ENCODE results near the gene TMBIM6. TPM values are rescaled to one million over a fixed set of nuclear protein-coding genes. Genes with fewer than 3 reads are reported as not detected.
"Not testable (repeated sequence)": the region's sequence is repeated elsewhere in the genome, so short reads cannot be mapped to it uniquely, and the experiment has no call there.

Gene TMBIM6
- total and polyA plus RNA-seq, 2 donors from 2014 or later, result 644 to 724 TPM

DNA sequence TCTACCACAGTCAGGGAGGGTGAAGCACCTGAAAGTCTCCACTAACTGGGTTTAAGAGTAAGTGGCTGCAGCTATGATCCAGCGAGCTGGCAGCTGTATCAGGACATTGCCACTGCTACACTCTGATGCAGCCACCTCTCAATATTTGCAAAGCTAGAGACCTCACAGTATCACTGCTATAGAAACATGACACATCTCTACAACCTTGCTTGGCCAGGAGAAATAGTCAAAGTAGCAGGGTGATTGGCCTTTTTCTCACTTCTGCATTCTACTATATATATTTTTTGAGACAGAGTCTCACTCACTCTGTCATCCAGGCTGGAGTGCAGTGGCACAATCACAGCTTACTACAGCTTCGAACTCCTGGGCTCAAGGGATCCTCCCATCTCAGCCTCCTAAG lies 24.8 kb upstream of the TMBIM6 start:
- no peak overlapping the region for H3K4me3 ChIP-seq (ENCODE audit: low read length in 3 of 3)
- no peak overlapping the region for H3K27ac ChIP-seq (ENCODE audit: low read depth in 2 of 2, low read length in 2 of 2)
- no peaks in the 10 kb centered on the region for H3K36me3 ChIP-seq (ENCODE audit: control insufficient read depth in 2 of 3, insufficient read depth in 3 of 3, low read length in 3 of 3)
- DNase-seq (no peak), FAIRE-seq (no peak)
- H3K27me3 ChIP-seq (ENCODE audit: control insufficient read depth, insufficient read depth, low read length), result no peaks in the 10 kb centered on the region
- no peaks in the 10 kb centered on the region for H3K9me3 ChIP-seq (ENCODE audit: control insufficient read depth in 2 of 3, insufficient read depth in 1 of 3, low read length in 3 of 3)
- H3K4me1 ChIP-seq (ENCODE audit: control insufficient read depth in 2 of 3, insufficient read depth in 2 of 3, low read depth in 1 of 3, low read length in 3 of 3), result no peaks in the 10 kb centered on the region
- intact Hi-C loops (cut with DNase I), result no loop called here
- H3K9ac ChIP-seq (ENCODE audit: low read length in 3 of 3), result no peak overlapping the region
- TF ChIP-seq, protein P1, sequence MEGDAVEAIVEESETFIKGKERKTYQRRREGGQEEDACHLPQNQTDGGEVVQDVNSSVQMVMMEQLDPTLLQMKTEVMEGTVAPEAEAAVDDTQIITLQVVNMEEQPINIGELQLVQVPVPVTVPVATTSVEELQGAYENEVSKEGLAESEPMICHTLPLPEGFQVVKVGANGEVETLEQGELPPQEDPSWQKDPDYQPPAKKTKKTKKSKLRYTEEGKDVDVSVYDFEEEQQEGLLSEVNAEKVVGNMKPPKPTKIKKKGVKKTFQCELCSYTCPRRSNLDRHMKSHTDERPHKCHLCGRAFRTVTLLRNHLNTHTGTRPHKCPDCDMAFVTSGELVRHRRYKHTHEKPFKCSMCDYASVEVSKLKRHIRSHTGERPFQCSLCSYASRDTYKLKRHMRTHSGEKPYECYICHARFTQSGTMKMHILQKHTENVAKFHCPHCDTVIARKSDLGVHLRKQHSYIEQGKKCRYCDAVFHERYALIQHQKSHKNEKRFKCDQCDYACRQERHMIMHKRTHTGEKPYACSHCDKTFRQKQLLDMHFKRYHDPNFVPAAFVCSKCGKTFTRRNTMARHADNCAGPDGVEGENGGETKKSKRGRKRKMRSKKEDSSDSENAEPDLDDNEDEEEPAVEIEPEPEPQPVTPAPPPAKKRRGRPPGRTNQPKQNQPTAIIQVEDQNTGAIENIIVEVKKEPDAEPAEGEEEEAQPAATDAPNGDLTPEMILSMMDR (IDR thresholded peaks at IDR 0.05; ENCODE audit: borderline replicate concordance, extremely low read depth, insufficient read depth), result no peak

DNA sequence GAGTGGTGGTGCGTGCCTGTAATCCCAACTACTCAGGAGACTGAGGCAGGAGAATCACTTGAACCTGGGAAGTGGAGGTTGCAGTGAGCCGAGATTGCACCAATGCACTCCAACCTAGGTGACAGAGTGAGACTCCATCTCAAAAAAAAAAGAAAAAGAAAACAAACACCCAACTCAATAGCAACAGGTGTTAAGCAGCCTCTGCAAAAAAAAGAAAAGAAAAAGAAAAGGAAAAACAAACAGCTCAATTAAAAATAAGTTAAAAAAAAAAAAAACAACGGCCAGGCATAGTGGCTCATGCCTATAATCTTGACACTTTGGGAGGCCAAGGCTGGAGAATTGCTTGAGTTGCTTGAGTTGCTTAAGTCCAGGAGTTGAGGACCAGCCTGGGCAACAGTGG lies 23.6 kb upstream of the TMBIM6 start:
- DNase-seq; H3K4me3 ChIP-seq (ENCODE audit: low read length in 3 of 3); H3K36me3 ChIP-seq (ENCODE audit: control insufficient read depth in 2 of 3, insufficient read depth in 3 of 3, low read length in 3 of 3); H3K4me1 ChIP-seq (ENCODE audit: control insufficient read depth in 2 of 3, insufficient read depth in 2 of 3, low read depth in 1 of 3, low read length in 3 of 3); intact Hi-C loops (cut with DNase I); H3K27me3 ChIP-seq (ENCODE audit: control insufficient read depth, insufficient read depth, low read length); FAIRE-seq; H3K9ac ChIP-seq (ENCODE audit: low read length in 3 of 3); H3K27ac ChIP-seq (ENCODE audit: low read depth in 2 of 2, low read length in 2 of 2); H3K9me3 ChIP-seq (ENCODE audit: control insufficient read depth in 2 of 3, insufficient read depth in 1 of 3, low read length in 3 of 3): not testable (repeated sequence)

DNA sequence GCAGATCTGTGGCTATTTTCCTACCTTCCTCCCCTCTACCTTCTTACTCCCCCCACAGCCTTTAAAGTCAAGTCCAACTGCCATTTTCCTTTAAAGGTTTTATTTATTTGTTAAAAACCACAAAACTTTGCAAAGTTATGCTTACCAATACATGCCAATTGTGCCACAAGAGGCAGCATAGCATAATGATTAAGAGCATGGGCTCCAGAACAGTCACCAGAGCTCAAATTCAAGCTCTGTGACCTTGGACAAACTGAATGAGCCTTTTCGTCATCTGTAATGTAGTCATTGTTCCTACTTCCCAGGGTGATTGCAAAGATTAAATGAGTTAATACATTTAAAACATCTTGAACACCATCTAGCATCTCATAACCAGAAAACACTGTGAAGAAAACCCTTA lies 21.1 kb upstream of the TMBIM6 start:
- no peaks in the 10 kb centered on the region for H3K36me3 ChIP-seq (ENCODE audit: control insufficient read depth in 2 of 3, insufficient read depth in 3 of 3, low read length in 3 of 3)
- intact Hi-C loops (cut with DNase I), result no loop called here
- no peaks in the 10 kb centered on the region for H3K27me3 ChIP-seq (ENCODE audit: control insufficient read depth, insufficient read depth, low read length)
- H3K9ac ChIP-seq (ENCODE audit: low read length in 3 of 3), result no peak overlapping the region
- DNase-seq (no peak), FAIRE-seq (no peak)
- no peaks in the 10 kb centered on the region for H3K9me3 ChIP-seq (ENCODE audit: control insufficient read depth in 2 of 3, insufficient read depth in 1 of 3, low read length in 3 of 3)
- no peak overlapping the region for H3K4me3 ChIP-seq (ENCODE audit: low read length in 3 of 3)
- no peak overlapping the region for H3K27ac ChIP-seq (ENCODE audit: low read depth in 2 of 2, low read length in 2 of 2)
- no peaks in the 10 kb centered on the region for H3K4me1 ChIP-seq (ENCODE audit: control insufficient read depth in 2 of 3, insufficient read depth in 2 of 3, low read depth in 1 of 3, low read length in 3 of 3)
- TF ChIP-seq, protein P1 (IDR thresholded peaks at IDR 0.05; ENCODE audit: borderline replicate concordance, extremely low read depth, insufficient read depth), result no peak

DNA sequence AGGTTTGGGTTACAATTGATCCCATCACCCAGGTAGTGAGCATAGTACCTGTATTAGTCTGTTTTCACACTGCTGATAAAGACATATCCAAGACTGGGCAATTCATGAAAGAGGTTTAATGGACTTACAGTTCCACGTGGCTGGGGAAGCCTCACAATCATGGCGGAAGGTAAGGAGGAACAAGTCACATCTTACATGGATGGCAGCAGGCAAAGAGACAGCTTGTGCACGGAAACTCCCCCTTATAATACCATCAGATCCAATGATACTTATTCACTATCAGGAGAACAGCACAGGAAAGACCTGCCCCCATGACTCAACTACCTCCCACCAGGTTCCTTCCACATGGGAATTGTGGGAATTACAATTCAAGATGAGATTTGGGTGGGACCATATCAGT lies 20.0 kb upstream of the TMBIM6 start:
- H3K9ac ChIP-seq (ENCODE audit: low read length in 3 of 3); H3K4me1 ChIP-seq (ENCODE audit: control insufficient read depth in 2 of 3, insufficient read depth in 2 of 3, low read depth in 1 of 3, low read length in 3 of 3); H3K4me3 ChIP-seq (ENCODE audit: low read length in 3 of 3); H3K27ac ChIP-seq (ENCODE audit: low read depth in 2 of 2, low read length in 2 of 2); H3K36me3 ChIP-seq (ENCODE audit: control insufficient read depth in 2 of 3, insufficient read depth in 3 of 3, low read length in 3 of 3); intact Hi-C loops (cut with DNase I); DNase-seq; H3K27me3 ChIP-seq (ENCODE audit: control insufficient read depth, insufficient read depth, low read length); H3K9me3 ChIP-seq (ENCODE audit: control insufficient read depth in 2 of 3, insufficient read depth in 1 of 3, low read length in 3 of 3); FAIRE-seq: not testable (repeated sequence)

DNA sequence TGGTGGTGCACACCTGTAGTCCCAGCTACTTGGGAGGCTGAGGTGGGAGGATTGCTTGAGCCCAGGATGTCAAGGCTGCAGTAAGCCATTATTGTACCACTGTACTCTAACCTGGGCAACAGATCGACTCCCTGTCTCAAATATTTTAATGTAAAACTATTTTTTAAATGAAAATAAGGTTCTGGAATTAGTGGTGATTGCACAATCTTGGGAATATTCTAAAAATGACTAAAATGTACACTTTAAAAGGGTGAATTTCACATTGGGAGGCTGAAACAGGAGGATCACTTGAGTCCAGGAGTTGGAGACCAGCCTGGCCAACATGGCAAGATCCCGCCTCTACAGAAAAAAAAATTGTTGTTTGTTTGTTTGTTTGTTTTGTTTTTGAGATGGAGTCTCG lies 12.9 kb upstream of the TMBIM6 start:
- FAIRE-seq (no peak), DNase-seq (no peak)
- Histone ChIP-seq H3K4me3 (ENCODE audit: low read length in 3 of 3) (no peak overlapping the region), H3K9ac (ENCODE audit: low read length in 3 of 3) (no peak overlapping the region), H3K27me3 (ENCODE audit: control insufficient read depth, insufficient read depth, low read length) (no peaks in the 10 kb centered on the region), H3K36me3 (ENCODE audit: control insufficient read depth in 2 of 3, insufficient read depth in 3 of 3, low read length in 3 of 3) (no peaks in the 10 kb centered on the region), H3K27ac (ENCODE audit: low read depth in 2 of 2, low read length in 2 of 2) (no peak overlapping the region), H3K9me3 (ENCODE audit: control insufficient read depth in 2 of 3, insufficient read depth in 1 of 3, low read length in 3 of 3) (no peaks in the 10 kb centered on the region), H3K4me1 (ENCODE audit: control insufficient read depth in 2 of 3, insufficient read depth in 2 of 3, low read depth in 1 of 3, low read length in 3 of 3) (no peaks in the 10 kb centered on the region)
- TF ChIP-seq, protein P1 (IDR thresholded peaks at IDR 0.05; ENCODE audit: borderline replicate concordance, extremely low read depth, insufficient read depth), result no peak
- intact Hi-C loops (cut with DNase I), result no loop called here
